ENCODE results near the gene ARHGAP26.
"Not testable (repeated sequence)": the region's sequence is repeated elsewhere in the genome, so short reads cannot be mapped to it uniquely, and the experiment has no call there.

ARHGAP26 gene

GRCh38 chr5:142969186-142969585 is 199.0 kb downstream of the ARHGAP26 start:
- no peak for FAIRE-seq

GRCh38 chr5:142969624-142970439 is 199.7 kb downstream of the ARHGAP26 start:
- FAIRE-seq: no peak

- FAIRE-seq: no peak
Measured at GRCh38 chr5:142970440-142971030, 200.4 kb downstream of the ARHGAP26 start.

DNA sequence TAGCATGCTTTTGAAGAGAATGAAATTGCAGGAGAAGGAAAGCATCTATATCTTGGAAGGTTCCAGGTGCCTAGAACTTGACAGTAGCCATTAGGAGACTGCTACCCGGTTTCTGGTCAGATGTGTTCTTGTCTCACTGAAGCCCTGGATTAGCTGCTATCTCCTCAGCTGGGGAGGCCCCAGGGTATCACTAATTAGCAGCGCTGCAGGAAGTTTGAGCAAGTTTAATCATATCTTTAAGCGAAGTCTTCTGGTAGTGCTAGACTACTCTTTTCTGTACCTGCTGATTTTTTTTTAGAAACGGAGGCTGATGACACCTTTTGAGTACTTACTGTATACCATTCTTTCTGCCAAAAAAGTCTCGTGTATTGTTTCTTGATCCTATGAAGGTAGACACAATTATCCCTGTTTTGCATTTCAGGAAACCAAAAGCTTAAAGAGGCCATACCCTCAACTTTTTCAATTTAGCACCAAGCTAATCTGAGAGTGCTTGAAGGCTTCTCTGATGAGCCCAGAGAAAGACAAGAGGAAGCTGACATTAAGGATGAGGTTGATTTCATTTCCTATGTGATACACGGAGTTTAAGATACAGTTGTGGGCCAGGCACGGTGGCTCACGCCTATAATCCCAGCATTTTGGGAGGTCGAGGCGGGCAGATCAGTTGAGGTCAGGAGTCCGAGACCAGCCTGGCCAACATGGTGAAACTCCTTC is 201.3 kb downstream of the ARHGAP26 start:
- FAIRE-seq: no peak

DNA sequence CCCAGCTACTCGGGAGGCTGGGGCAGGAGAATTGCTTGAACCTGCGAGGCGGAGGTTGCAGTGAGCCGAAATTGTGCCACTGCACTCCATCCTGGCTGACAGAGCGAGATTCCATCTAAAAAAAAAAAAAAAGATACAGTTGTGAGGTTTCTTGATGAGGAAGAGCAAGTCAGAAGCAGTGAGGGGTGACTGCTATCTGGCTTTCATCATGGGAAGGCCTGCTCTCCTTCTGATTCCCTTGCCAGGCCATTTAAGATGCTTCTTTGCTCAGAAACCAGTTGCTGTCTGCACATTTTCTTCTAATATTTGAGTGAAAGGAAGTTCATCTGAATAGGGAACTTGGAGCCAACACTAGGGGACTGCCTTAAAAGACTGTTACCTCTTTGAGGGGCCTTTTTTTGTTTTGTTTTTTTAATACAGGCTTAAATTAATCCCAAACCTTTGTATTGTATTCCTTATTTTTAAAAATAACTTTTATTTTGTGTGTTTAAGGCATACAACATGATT is 201.9 kb downstream of the ARHGAP26 start:
- no peak for FAIRE-seq

DNA sequence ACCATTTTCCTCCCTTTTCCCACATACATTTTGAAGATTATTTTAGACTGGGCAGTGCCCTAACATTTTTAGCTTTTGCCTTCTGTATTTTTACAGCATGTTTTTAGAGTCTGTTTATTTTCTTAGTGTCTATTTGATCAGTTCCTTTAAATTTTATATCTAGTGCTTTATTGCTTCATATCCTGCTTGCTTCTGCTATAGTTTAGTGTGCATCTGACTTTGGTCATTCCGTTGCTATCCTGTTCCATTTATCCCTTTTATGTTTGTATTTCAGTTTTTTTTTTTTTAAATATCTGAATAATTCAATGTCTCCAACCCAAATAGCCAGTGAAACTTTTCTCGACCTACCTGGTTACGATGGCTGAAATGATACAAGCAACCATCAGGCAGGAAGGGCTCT is 203.8 kb downstream of the ARHGAP26 start:
- no peak for FAIRE-seq

- no peak for FAIRE-seq
Measured at GRCh38 chr5:142974409-142974808, 204.2 kb downstream of the ARHGAP26 start.

GRCh38 chr5:142976861-142977260 is 206.7 kb downstream of the ARHGAP26 start:
- FAIRE-seq: no peak

DNA sequence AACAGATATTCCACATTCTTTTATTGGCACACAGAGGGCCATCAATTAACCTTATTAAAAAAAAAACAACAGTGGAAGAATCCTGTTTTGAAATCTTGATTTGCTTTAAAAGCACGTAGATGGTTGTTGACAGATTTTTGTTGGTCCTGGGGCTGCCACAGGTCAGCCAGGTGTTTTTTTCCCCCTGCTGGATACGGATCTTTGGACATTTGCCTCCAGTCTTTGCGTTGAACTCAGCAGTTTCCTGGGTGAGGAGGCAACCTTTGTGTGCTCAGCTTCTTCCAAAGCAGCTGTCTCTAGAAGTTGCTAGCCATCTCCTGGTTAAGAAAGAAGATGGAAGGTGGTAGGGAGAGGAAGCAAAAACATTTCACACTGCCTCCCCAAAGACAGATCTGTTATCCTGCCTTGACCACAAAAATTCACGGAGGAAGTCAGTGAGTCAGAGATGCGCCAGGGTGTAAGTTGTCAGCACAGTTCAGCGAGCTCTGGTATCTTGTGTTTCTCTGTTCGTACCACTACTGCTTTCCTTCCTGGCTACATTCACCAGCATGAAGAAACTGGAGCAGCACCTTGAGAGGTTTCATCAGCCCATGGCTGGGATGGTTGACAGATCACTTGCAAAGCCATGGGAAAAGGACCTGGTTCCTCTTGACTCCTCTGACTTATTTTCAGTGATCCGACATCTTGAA is 207.3 kb downstream of the ARHGAP26 start:
- no peak for FAIRE-seq

DNA sequence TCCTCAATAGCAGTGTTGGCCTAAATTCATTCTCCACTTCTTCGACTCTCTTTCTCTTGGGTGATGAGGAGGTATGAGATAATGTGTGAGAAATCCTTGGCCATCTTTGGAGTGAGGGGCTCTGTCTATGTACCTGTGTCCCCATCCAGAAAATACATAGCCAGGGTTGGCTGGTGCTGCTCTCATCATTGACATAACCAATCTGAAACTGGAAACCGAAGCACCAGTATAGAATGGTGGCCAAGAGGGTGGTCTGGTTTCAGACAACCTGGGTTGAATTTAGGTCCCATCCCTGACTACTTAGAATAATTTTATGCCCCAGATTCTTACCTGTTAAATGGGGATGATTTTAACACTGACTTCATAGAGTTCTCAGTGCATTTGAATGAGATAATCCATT is 208.1 kb downstream of the ARHGAP26 start:
- FAIRE-seq: no peak

DNA sequence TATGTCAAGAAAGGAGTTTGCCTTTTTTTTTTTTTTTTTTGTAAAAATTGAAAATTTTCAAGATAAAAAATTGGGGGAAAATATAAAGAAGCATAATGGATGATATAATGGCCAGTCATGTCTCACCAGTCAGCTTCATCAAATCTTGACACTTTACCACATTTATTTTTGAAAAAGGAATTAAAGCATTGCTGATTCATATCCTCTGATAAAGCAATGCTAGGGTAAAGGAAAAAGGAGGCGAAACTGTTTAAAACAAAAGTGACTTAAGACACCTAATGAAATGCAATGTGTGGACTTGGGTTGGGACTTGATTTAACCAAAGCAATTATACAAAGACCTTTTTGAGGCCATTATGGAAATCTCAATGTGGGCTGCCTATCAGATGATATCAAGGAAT is 208.5 kb downstream of the ARHGAP26 start:
- FAIRE-seq: no peak

GRCh38 chr5:142979636-142980035 is 209.5 kb downstream of the ARHGAP26 start:
- no peak for FAIRE-seq

DNA sequence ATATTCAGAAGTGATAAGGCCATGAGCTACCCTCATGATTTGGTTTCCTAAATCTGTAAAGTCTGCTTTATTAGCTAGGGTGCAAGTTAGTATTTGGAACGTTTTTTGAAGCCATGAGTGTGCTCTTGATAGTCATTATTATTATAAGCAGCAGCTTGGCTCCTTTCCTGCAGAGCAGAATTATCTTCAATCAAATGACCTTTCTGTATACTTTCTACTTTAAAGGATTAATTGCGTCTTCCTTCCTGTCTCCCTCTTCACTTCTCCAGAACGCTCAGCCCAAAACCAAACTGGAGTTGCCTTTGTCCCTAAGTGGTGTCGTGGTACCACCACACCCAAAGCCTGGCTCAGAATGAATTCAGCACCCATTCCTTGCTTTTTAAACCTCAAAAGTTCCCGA is 211.3 kb downstream of the ARHGAP26 start:
- no peak for FAIRE-seq

GRCh38 chr5:142981886-142982820 is 212.0 kb downstream of the ARHGAP26 start:
- FAIRE-seq: no peak

DNA sequence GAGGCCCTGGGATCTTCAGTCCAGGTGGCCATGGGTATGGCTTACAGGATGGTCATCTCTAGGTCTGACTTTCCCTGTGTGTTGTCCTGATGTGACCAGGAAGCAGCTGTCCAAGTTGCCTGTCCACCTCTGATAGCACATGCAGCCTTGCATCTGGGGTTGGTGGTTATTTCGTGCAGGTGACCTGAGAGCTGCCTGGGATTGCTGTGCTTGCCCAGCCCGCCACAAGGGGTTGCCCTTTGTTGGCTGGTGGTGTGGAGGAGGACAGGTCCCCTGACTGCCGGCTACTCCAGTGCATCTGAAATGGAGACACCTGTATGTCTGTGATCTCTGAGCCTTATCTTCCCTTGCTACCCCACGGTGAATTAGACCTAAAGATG is 212.6 kb downstream of the ARHGAP26 start:
- FAIRE-seq: no peak

DNA sequence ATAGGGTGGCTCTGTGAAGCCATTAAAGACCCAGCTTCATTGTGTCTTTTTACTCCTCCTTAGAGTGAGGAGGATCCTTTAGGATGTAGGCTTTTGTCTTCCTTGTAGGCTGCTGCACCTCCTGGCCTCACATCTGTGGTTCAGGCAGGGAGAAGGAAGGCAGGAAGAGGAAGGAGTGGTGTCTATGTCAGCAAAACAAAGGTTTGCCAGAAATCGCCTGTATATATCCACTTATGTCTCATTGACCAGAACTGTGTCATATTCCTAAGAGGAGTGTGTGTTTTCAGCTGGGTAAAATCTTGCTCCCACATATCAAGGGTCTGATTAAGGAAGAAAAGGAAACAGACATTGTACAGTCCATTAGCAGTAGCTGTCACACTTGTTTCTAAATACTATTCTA is 213.8 kb downstream of the ARHGAP26 start:
- FAIRE-seq: no peak

DNA sequence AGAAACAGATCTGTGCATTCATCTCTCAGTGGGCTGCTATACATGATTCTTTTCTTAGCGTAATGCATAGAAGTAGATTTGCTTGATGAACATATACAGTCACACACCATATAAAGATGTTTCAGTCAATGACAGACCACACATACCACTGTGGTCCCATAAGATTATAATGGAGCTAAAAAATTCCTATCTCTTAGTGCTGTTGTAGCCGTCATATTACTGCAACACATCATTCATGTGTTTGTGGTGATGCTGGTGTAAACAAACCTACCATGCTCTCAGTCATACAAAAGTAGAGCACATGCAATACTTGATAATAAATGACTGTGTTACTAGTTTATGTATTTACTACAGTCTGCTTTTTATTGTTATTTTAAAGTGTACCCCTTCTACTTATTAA is 214.3 kb downstream of the ARHGAP26 start:
- FAIRE-seq: no peak

DNA sequence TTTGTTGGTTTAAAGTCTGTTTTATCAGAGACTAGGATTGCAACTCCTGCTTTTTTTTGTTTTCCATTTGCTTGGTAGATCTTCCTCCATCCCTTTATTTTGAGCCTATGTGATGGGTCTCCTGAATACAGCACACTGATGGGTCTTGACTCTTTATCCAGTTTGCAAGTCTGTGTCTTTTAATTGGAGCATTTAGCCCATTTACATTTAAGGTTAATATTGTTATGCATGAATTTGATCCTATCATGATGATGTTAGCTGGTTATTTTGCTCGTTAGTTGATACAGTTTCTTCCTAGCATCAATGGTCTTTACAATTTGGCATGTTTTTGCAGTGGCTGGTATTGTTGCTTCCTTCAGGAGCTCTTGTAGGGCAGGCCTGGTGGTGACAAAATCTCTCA is 219.1 kb downstream of the ARHGAP26 start:
- FAIRE-seq: not testable (repeated sequence)

DNA sequence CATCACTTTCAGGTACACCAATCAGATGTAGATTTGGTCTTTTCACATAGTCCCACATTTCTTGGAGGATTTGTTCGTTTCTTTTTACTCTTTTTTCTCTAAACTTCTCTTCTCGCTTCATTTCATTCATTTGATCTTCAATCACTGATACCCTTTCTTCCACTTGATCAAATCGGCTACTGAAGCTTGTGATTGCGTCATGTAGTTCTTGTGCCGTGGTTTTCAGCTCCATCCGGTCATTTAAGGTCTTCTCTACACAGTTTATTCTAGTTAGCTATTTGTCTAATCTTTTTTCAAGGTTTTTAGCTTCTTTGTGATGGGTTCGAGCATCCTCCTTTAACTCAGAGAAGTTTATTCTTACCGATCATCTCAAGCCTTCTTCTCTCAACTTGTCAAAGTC is 219.9 kb downstream of the ARHGAP26 start:
- not testable (repeated sequence) for FAIRE-seq

GRCh38 chr5:142994218-142994617 is 224.0 kb downstream of the ARHGAP26 start:
- FAIRE-seq: no peak

- FAIRE-seq: not testable (repeated sequence)
Measured at GRCh38 chr5:142995621-142996020, 225.4 kb downstream of the ARHGAP26 start.

GRCh38 chr5:142997591-142997990 is 227.4 kb downstream of the ARHGAP26 start:
- no peak for FAIRE-seq

Measured in colon (tissue), 2 donors.